KBM-7 (cell line): ENCODE data around the gene UTP25.

Experiments used
- DNase-seq: peaks from one replicate; pipeline ENCODE4 v3.0.0-alpha.2; 2015
- in situ Hi-C: fragments of 300-500 bp; cut with MboI; formaldehyde crosslinking; loops from 2 replicates; pipeline ENCODE4 v1.14.3; 2020; ENCODE audit warnings: low sequenced_read_pairs, low pct_unique_long_range_greater_than_20kb, mixed read lengths

Gene UTP25

GRCh38 chr1:209803568-209803967 lies 24.2 kb upstream of the UTP25 start:
- in situ Hi-C loops, result no loop called here
- DNase-seq, result no peak

GRCh38 chr1:209805341-209805781 lies 22.4 kb upstream of the UTP25 start:
- DNase-seq, result no peak
- in situ Hi-C loops, result no loop called here

- in situ Hi-C loops, result no loop called here
- DNase-seq, result no peak
Observed at GRCh38 chr1:209805875-209806760, 21.7 kb upstream of the UTP25 start, which contains the start of gene IRF6. Gene IRF6 (minus strand): TSS chr1:209806142. CDS start chr1:209801413, 4,729 bp downstream.

GRCh38 chr1:209807509-209807908 lies 20.3 kb upstream of the UTP25 start:
- no peak for DNase-seq
- in situ Hi-C loops, result no loop called here

- in situ Hi-C loops, result no loop called here
- no peak for DNase-seq
Observed at GRCh38 chr1:209808059-209808581, 19.7 kb upstream of the UTP25 start.

GRCh38 chr1:209809611-209810010 lies 18.2 kb upstream of the UTP25 start:
- in situ Hi-C loops, result no loop called here
- no peak for DNase-seq

GRCh38 chr1:209810783-209811182 lies 17.0 kb upstream of the UTP25 start:
- DNase-seq, result no peak
- in situ Hi-C loops, result no loop called here

GRCh38 chr1:209813902-209814301 lies 13.9 kb upstream of the UTP25 start:
- DNase-seq, result no peak
- in situ Hi-C loops, result no loop called here

- no peak for DNase-seq
- in situ Hi-C loops, result no loop called here
Observed at GRCh38 chr1:209815490-209815889, 12.3 kb upstream of the UTP25 start.

GRCh38 chr1:209815931-209816341 lies 11.8 kb upstream of the UTP25 start:
- in situ Hi-C loops, result no loop called here
- no peak for DNase-seq

GRCh38 chr1:209816923-209817322 lies 10.8 kb upstream of the UTP25 start:
- no peak for DNase-seq
- in situ Hi-C loops, result no loop called here

- DNase-seq, result no peak
- in situ Hi-C loops, result no loop called here
Observed at GRCh38 chr1:209817691-209818090, 10.1 kb upstream of the UTP25 start.

GRCh38 chr1:209819058-209819457 lies 8.7 kb upstream of the UTP25 start:
- no peak for DNase-seq
- in situ Hi-C loops, result no loop called here

- in situ Hi-C loops, result no loop called here
- DNase-seq, result no peak
Observed at GRCh38 chr1:209820986-209821385, 6.8 kb upstream of the UTP25 start.

GRCh38 chr1:209822706-209823105 lies 5.1 kb upstream of the UTP25 start:
- in situ Hi-C loops, result no loop called here
- no peak for DNase-seq

GRCh38 chr1:209823143-209824041 lies 4.4 kb upstream of the UTP25 start:
- in situ Hi-C loops, result no loop called here
- peak; percentile 70 for DNase-seq

GRCh38 chr1:209825591-209826434 lies 2.0 kb upstream of the UTP25 start:
- no peak for DNase-seq
- in situ Hi-C loops, result no loop called here

GRCh38 chr1:209829716-209830115 lies 1.9 kb downstream of the UTP25 start:
- DNase-seq, result no peak
- in situ Hi-C loops, result no loop called here

- DNase-seq, result no peak
- in situ Hi-C loops, result no loop called here
Observed at GRCh38 chr1:209830722-209831121, 3.0 kb downstream of the UTP25 start.
